Naive B cell (primary cell): ENCODE measurements around the gene FASTKD3. TPM values are rescaled to one million over a fixed set of nuclear protein-coding genes. Genes with fewer than 3 reads are reported as not detected.
A peak's percentile ranks its signal among the peaks of the same experiment; 100 is the strongest.

Experiments used
- ATAC-seq, 2 donors: fragments of 150-1000 bp; cut with Tn5 transposase; 2 replicates each; pipeline ENCODE4 v1.10.0; 2021; ENCODE audit warnings: low read depth in 2 of 2, mild to moderate bottlenecking in 2 of 2, moderate library complexity in 2 of 2
- DNase-seq: peaks from one replicate; pipeline ENCODE4 v3.0.0; 2022
- H3K27ac Mint-ChIP-seq, 6 donors: one replicate each; pipeline ENCODE4 v1.8.0; 2020 to 2022; ENCODE audit warnings: mild to moderate bottlenecking in 6 of 6, mixed read lengths in 6 of 6, moderate library complexity in 5 of 6, inconsistent platforms in 2 of 6
- H3K27me3 Mint-ChIP-seq, 3 donors: one replicate each; pipeline ENCODE4 v1.8.0; 2021 to 2022; ENCODE audit warnings: mixed read lengths in 3 of 3, mild to moderate bottlenecking in 1 of 3
- H3K36me3 Mint-ChIP-seq, 2 donors: one replicate each; pipeline ENCODE4 v1.8.0; 2020 to 2022; ENCODE audit warnings: mixed read lengths in 2 of 2, inconsistent platforms in 1 of 2, mild to moderate bottlenecking in 1 of 2
- H3K4me1 Mint-ChIP-seq, 3 donors: one replicate each; pipeline ENCODE4 v1.8.0; 2020 to 2022; ENCODE audit warnings: mixed read lengths in 3 of 3, inconsistent platforms in 1 of 3, mild to moderate bottlenecking in 1 of 3, moderate library complexity in 1 of 3
- H3K4me3 Mint-ChIP-seq, 8 donors: one replicate each; pipeline ENCODE4 v1.8.0; 2020 to 2022; ENCODE audit warnings: mild to moderate bottlenecking in 8 of 8, mixed read lengths in 8 of 8, moderate library complexity in 8 of 8, inconsistent platforms in 2 of 8
- H3K9me3 Mint-ChIP-seq, 7 donors: one replicate each; pipeline ENCODE4 v1.8.0; 2020 to 2022; ENCODE audit warnings: mixed read lengths in 7 of 7, mild to moderate bottlenecking in 5 of 7, inconsistent platforms in 2 of 7, moderate library complexity in 1 of 7
- polyA plus RNA-seq, 6 donors: library from polyadenylated mRNA; unstranded; fragments of 300-500 nt; fragmentation: Illumina TruSeq; gene quantifications; one replicate each; pipeline ENCODE4 v1.2.3, GENCODE V29; 2021; ENCODE audit warnings: low read depth in 6 of 6

Gene FASTKD3
- polyA plus RNA-seq, 6 donors from 2014 or later, result 9.2 to 22.1 (median 12.4) TPM

GRCh38 chr5:7827610-7828009 is 41.2 kb downstream of the FASTKD3 start:
- H3K9me3 Mint-ChIP-seq, result no peaks in the 10 kb centered on the region
- ATAC-seq, result no peak
- no peaks in the 10 kb centered on the region for H3K36me3 Mint-ChIP-seq
- no peaks in the 10 kb centered on the region for H3K4me1 Mint-ChIP-seq
- H3K27ac Mint-ChIP-seq, result no peak overlapping the region
- no peak overlapping the region for H3K4me3 Mint-ChIP-seq
- DNase-seq, result no peak
- peaks cover 21 to 48% (median 30%) of the 10 kb centered on the region in 3 donors for H3K27me3 Mint-ChIP-seq

GRCh38 chr5:7825630-7826029 is 43.2 kb downstream of the FASTKD3 start:
- Mint-ChIP-seq H3K27me3 (peaks cover 22 to 41% (median 33%) of the 10 kb centered on the region in 3 donors), H3K36me3 (no peaks in the 10 kb centered on the region), H3K4me3 (no peak overlapping the region), H3K27ac (no peak overlapping the region), H3K9me3 (no peaks in the 10 kb centered on the region), H3K4me1 (no peaks in the 10 kb centered on the region)
- DNase-seq (no peak), ATAC-seq (no peak)

GRCh38 chr5:7824995-7825394 is 43.8 kb downstream of the FASTKD3 start:
- H3K27me3 Mint-ChIP-seq, result peaks cover 22 to 41% (median 33%) of the 10 kb centered on the region in 3 donors
- H3K36me3 Mint-ChIP-seq, result no peaks in the 10 kb centered on the region
- no peaks in the 10 kb centered on the region for H3K9me3 Mint-ChIP-seq
- H3K27ac Mint-ChIP-seq, result no peak overlapping the region
- DNase-seq, result no peak
- no peaks in the 10 kb centered on the region for H3K4me1 Mint-ChIP-seq
- H3K4me3 Mint-ChIP-seq, result no peak overlapping the region
- ATAC-seq, result no peak

GRCh38 chr5:7823594-7823993 is 45.2 kb downstream of the FASTKD3 start:
- ATAC-seq (no peak), DNase-seq (no peak)
- no peak overlapping the region for H3K4me3 Mint-ChIP-seq
- H3K36me3 Mint-ChIP-seq, result no peaks in the 10 kb centered on the region
- peaks cover 23 to 37% (median 33%) of the 10 kb centered on the region in 3 donors for H3K27me3 Mint-ChIP-seq
- peak overlapping the region in 1 of 6 donors; percentile 17 for H3K27ac Mint-ChIP-seq
- no peaks in the 10 kb centered on the region for H3K9me3 Mint-ChIP-seq
- no peaks in the 10 kb centered on the region for H3K4me1 Mint-ChIP-seq

- Mint-ChIP-seq H3K4me1 (no peaks in the 10 kb centered on the region), H3K36me3 (no peaks in the 10 kb centered on the region), H3K27me3 (peaks cover 17 to 35% (median 23%) of the 10 kb centered on the region in 3 donors), H3K27ac (no peak overlapping the region), H3K4me3 (no peak overlapping the region), H3K9me3 (no peaks in the 10 kb centered on the region)
- no peak for DNase-seq
- no peak for ATAC-seq
Observed at GRCh38 chr5:7822449-7822848, 46.4 kb downstream of the FASTKD3 start.

GRCh38 chr5:7816535-7816901 is 52.3 kb downstream of the FASTKD3 start:
- peaks cover 19 to 45% (median 31%) of the 10 kb centered on the region in 3 donors for H3K27me3 Mint-ChIP-seq
- H3K4me1 Mint-ChIP-seq, result peaks cover 0 to 3% (median 0%) of the 10 kb centered on the region in 3 donors
- no peaks in the 10 kb centered on the region for H3K9me3 Mint-ChIP-seq
- ATAC-seq (no peak), DNase-seq (no peak)
- H3K27ac Mint-ChIP-seq, result no peak overlapping the region
- no peaks in the 10 kb centered on the region for H3K36me3 Mint-ChIP-seq
- H3K4me3 Mint-ChIP-seq, result peak overlapping the region in 1 of 8 donors; percentile 5

- peak in 1 of 2 donors; percentile 30 for ATAC-seq
- Mint-ChIP-seq H3K9me3 (no peaks in the 10 kb centered on the region), H3K4me1 (peaks cover 0 to 3% (median 0%) of the 10 kb centered on the region in 3 donors), H3K27ac (peak overlapping the region in 1 of 6 donors; percentile 13), H3K27me3 (peaks cover 16 to 43% (median 30%) of the 10 kb centered on the region in 3 donors), H3K36me3 (no peaks in the 10 kb centered on the region), H3K4me3 (no peak overlapping the region)
- peak; percentile 24 for DNase-seq
Observed at GRCh38 chr5:7815892-7816534, 52.8 kb downstream of the FASTKD3 start.

- DNase-seq, result no peak
- Mint-ChIP-seq H3K4me1 (peaks cover 0 to 3% (median 0%) of the 10 kb centered on the region in 3 donors), H3K36me3 (no peaks in the 10 kb centered on the region), H3K27me3 (peaks cover 16 to 49% (median 37%) of the 10 kb centered on the region in 3 donors), H3K9me3 (peaks cover 0 to 5% (median 0%) of the 10 kb centered on the region in 7 donors), H3K27ac (no peak overlapping the region), H3K4me3 (no peak overlapping the region)
- ATAC-seq, result no peak
Observed at GRCh38 chr5:7814816-7815215, 54.0 kb downstream of the FASTKD3 start.

GRCh38 chr5:7813576-7813975 is 55.3 kb downstream of the FASTKD3 start:
- Mint-ChIP-seq H3K36me3 (no peaks in the 10 kb centered on the region), H3K27ac (no peak overlapping the region), H3K27me3 (peaks cover 8 to 53% (median 29%) of the 10 kb centered on the region in 3 donors), H3K9me3 (peaks cover 0 to 5% (median 0%) of the 10 kb centered on the region in 7 donors), H3K4me3 (no peak overlapping the region), H3K4me1 (peaks cover 0 to 3% (median 0%) of the 10 kb centered on the region in 3 donors)
- ATAC-seq (no peak), DNase-seq (no peak)

- no peak for DNase-seq
- Mint-ChIP-seq H3K36me3 (no peaks in the 10 kb centered on the region), H3K4me1 (peaks cover 0 to 3% (median 0%) of the 10 kb centered on the region in 3 donors), H3K27ac (no peak overlapping the region), H3K27me3 (peaks cover 8 to 55% (median 33%) of the 10 kb centered on the region in 3 donors), H3K9me3 (peaks cover 0 to 8% (median 0%) of the 10 kb centered on the region in 7 donors), H3K4me3 (no peak overlapping the region)
- ATAC-seq, result no peak
Observed at GRCh38 chr5:7813007-7813406, 55.8 kb downstream of the FASTKD3 start.

GRCh38 chr5:7811715-7812114 is 57.1 kb downstream of the FASTKD3 start:
- DNase-seq (no peak), ATAC-seq (no peak)
- Mint-ChIP-seq H3K4me3 (no peak overlapping the region), H3K9me3 (peaks cover 0 to 8% (median 1%) of the 10 kb centered on the region in 7 donors), H3K36me3 (no peaks in the 10 kb centered on the region), H3K27ac (no peak overlapping the region), H3K27me3 (peaks cover 8 to 61% (median 37%) of the 10 kb centered on the region in 3 donors), H3K4me1 (peaks cover 0 to 3% (median 0%) of the 10 kb centered on the region in 3 donors)

Other genes starting within 250 kb of the FASTKD3 start
- gene CFAP90, start 17.9 kb downstream of the FASTKD3 start, polyA plus RNA-seq, result not detected
- gene MTRR, start 117 bp upstream of the FASTKD3 start, polyA plus RNA-seq, result 10 to 100 TPM; 24.7 to 75.3 (median 31.3) TPM